Peyer's patch (tissue), 4 donors: ENCODE results near the gene POLR3GL. TPM values are rescaled to one million over a fixed set of nuclear protein-coding genes. Genes with fewer than 3 reads are reported as not detected.

Experiments
- DNase-seq, 3 donors: peaks; one replicate each; pipeline ENCODE4 v3.0.0-alpha.2; 2017 to 2019
- H3K27ac ChIP-seq, 4 donors: fragments of 200-600 bp; sonication (generic); one replicate each; pipeline ENCODE4 v1.5.1; 2016 to 2019
- H3K27me3 ChIP-seq, 2 donors: fragments of 200-600 bp; sonication (generic); one replicate each; pipeline ENCODE4 v1.5.1; 2019
- H3K36me3 ChIP-seq, 3 donors: fragments of 200-600 bp; sonication (generic); one replicate each; pipeline ENCODE4 v1.5.1; 2016 to 2019
- H3K4me1 ChIP-seq, 4 donors: fragments of 200-600 bp; sonication (generic); one replicate each; pipeline ENCODE4 v1.5.1; 2016 to 2019
- H3K4me3 ChIP-seq, 4 donors: fragments of 200-600 bp; sonication (generic); 1 replicate in 3 of 4; 2 replicates in 1 of 4; pipeline ENCODE4 v1.5.1; 2016 to 2019; ENCODE audit warnings: mild to moderate bottlenecking in 1 of 4
- H3K9me3 ChIP-seq, 4 donors: fragments of 200-600 bp; sonication (generic); one replicate each; pipeline ENCODE4 v1.5.1; 2016 to 2019; ENCODE audit warnings: mild to moderate bottlenecking in 1 of 4
- CTCF ChIP-seq, 6 experiments: fragments of 450-650 bp in 4 of 6; fragments of 200-600 bp in 2 of 6; sonication (generic) in 1 of 6; IDR thresholded peaks; one replicate each; pipeline ENCODE4 v1.5.1; 2017 to 2019; ENCODE audit warnings: antibody characterized with exemption in 6 of 6, mild to moderate bottlenecking in 3 of 6, moderate library complexity in 1 of 6
- POLR2A ChIP-seq, 2 donors: fragments of 450-650 bp; IDR thresholded peaks; one replicate each; pipeline ENCODE4 v1.5.1; 2017; ENCODE audit warnings: antibody characterized with exemption in 2 of 2, mild to moderate bottlenecking in 2 of 2, moderate library complexity in 2 of 2
- total RNA-seq, 4 donors: library from RNA; depleted of rRNA; stranded (reverse); fragments of >200 nt; gene quantifications; one replicate each; pipeline ENCODE4 v1.1.0, GENCODE V29; 2016

POLR3GL gene
- total RNA-seq = 10 to 100 TPM in 3 of 4 donors, 1 to 10 TPM in 1; 8.7 to 25.6 (median 12.5) TPM

- Histone ChIP-seq H3K36me3 (no peaks in the 10 kb centered on the region), H3K27ac (peak within 1 kb of the TSS; percentile 71 to 98 (median 84)), H3K4me1 (peaks cover 8 to 46% (median 11%) of the 10 kb centered on the region in 4 donors), H3K27me3 (no peaks in the 10 kb centered on the region), H3K4me3 (peak within 1 kb of the TSS; percentile 39 to 70 (median 56)), H3K9me3 (peaks cover 0 to 4% (median 0%) of the 10 kb centered on the region in 4 donors)
- peak; percentile 81 to 94 for TF ChIP-seq POLR2A (IDR thresholded peaks at IDR 0.05)
- peak in 1 of 6 experiments; percentile 14 for TF ChIP-seq CTCF (IDR thresholded peaks at IDR 0.05)
- peak; percentile 93 to 99 (median 98) for DNase-seq
These were observed at the start of gene POLR3GL, which contains the start of gene ANKRD34A for GRCh38 chr1:145964328-145965118. Gene POLR3GL (plus strand): TSS chr1:145964690. CDS start chr1:145974866, 10,176 bp downstream. Gene ANKRD34A (minus strand): TSS chr1:145964575. CDS start chr1:145961759, 2,816 bp downstream.

GRCh38 chr1:145916745-145917144 is 47.7 kb upstream of the POLR3GL start:
- no peak for TF ChIP-seq CTCF (IDR thresholded peaks at IDR 0.05)
- no peak for TF ChIP-seq POLR2A (IDR thresholded peaks at IDR 0.05)
- Histone ChIP-seq H3K4me1 (peaks cover 0 to 22% (median 15%) of the 10 kb centered on the region in 4 donors), H3K27me3 (no peaks in the 10 kb centered on the region), H3K27ac (no peak overlapping the region), H3K4me3 (no peak overlapping the region), H3K9me3 (no peaks in the 10 kb centered on the region), H3K36me3 (peaks cover 0 to 37% (median 0%) of the 10 kb centered on the region in 3 donors)
- no peak for DNase-seq

GRCh38 chr1:145917595-145917994 is 46.9 kb upstream of the POLR3GL start:
- peak overlapping the region in 2 of 4 donors; percentile 85 to 89 for H3K27ac ChIP-seq
- H3K27me3 ChIP-seq = no peaks in the 10 kb centered on the region
- H3K4me1 ChIP-seq = peaks cover 0 to 22% (median 15%) of the 10 kb centered on the region in 4 donors
- no peak for TF ChIP-seq POLR2A (IDR thresholded peaks at IDR 0.05)
- TF ChIP-seq CTCF (IDR thresholded peaks at IDR 0.05) = no peak
- peak overlapping the region; percentile 66 to 98 (median 86) for H3K4me3 ChIP-seq
- no peak for DNase-seq
- H3K9me3 ChIP-seq = no peaks in the 10 kb centered on the region
- peaks cover 0 to 29% (median 0%) of the 10 kb centered on the region in 3 donors for H3K36me3 ChIP-seq

- Histone ChIP-seq H3K4me3 (peak within 1 kb of the TSS; percentile 66 to 98 (median 86)), H3K9me3 (no peaks in the 10 kb centered on the region), H3K27me3 (no peaks in the 10 kb centered on the region), H3K4me1 (peaks cover 0 to 22% (median 15%) of the 10 kb centered on the region in 4 donors), H3K27ac (peak within 1 kb of the TSS; percentile 69 to 91 (median 87)), H3K36me3 (peaks cover 0 to 34% (median 0%) of the 10 kb centered on the region in 3 donors)
- peak; percentile 94 to 97 (median 95) for DNase-seq
- peak in 2 of 6 experiments; percentile 22 to 24 for TF ChIP-seq CTCF (IDR thresholded peaks at IDR 0.05)
- peak; percentile 48 to 62 for TF ChIP-seq POLR2A (IDR thresholded peaks at IDR 0.05)
These were observed 46.1 kb upstream of the POLR3GL start, which contains the start of gene PEX11B for GRCh38 chr1:145918144-145918991. Gene PEX11B (minus strand): TSS chr1:145918717. CDS start chr1:145918688, 29 bp downstream.
